C4-2B (cell line): ENCODE measurements around the gene CFAP65.

Experiments
- H3K27ac ChIP-seq: fragments of 450-650 bp; 2 replicates; pipeline ENCODE4 v1.5.1; 2017
- ZFX ChIP-seq: fragments of 450-650 bp; IDR thresholded peaks from 2 replicates; pipeline ENCODE4 v1.6.1; 2017
- TF ChIP-seq, protein P1 (sequence below): fragments of 450-650 bp; conservative IDR thresholded peaks from 2 replicates; pipeline ENCODE4 v1.5.1; 2017; ENCODE audit warnings: mild to moderate bottlenecking

CFAP65 gene

DNA sequence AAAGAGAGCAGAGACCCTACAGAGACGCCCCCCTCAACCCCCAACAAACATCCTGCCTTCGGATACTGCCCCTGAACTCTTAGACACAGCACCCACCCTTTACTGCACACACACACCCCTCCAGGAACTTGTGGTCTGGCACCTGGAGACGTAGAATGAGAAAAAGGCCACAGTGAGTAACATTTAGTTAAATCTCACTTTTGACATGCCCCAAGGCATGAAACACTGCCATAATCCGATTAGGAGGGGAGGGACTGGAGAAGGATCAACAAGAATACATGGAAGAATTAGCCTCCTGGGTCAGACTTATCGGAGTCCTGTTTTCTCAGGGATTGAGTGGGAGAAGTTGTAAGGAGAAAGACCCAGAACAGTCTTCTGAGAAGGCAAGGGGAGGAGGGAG is 77.7 kb downstream of the CFAP65 start:
- no peak for TF ChIP-seq ZFX
- TF ChIP-seq, protein P1, sequence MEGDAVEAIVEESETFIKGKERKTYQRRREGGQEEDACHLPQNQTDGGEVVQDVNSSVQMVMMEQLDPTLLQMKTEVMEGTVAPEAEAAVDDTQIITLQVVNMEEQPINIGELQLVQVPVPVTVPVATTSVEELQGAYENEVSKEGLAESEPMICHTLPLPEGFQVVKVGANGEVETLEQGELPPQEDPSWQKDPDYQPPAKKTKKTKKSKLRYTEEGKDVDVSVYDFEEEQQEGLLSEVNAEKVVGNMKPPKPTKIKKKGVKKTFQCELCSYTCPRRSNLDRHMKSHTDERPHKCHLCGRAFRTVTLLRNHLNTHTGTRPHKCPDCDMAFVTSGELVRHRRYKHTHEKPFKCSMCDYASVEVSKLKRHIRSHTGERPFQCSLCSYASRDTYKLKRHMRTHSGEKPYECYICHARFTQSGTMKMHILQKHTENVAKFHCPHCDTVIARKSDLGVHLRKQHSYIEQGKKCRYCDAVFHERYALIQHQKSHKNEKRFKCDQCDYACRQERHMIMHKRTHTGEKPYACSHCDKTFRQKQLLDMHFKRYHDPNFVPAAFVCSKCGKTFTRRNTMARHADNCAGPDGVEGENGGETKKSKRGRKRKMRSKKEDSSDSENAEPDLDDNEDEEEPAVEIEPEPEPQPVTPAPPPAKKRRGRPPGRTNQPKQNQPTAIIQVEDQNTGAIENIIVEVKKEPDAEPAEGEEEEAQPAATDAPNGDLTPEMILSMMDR: no peak
- H3K27ac ChIP-seq: no peak overlapping the region

GRCh38 chr2:218962859-218963492 is 78.3 kb downstream of the CFAP65 start:
- no peak overlapping the region for H3K27ac ChIP-seq
- no peak for TF ChIP-seq ZFX
- TF ChIP-seq, protein P1: no peak

DNA sequence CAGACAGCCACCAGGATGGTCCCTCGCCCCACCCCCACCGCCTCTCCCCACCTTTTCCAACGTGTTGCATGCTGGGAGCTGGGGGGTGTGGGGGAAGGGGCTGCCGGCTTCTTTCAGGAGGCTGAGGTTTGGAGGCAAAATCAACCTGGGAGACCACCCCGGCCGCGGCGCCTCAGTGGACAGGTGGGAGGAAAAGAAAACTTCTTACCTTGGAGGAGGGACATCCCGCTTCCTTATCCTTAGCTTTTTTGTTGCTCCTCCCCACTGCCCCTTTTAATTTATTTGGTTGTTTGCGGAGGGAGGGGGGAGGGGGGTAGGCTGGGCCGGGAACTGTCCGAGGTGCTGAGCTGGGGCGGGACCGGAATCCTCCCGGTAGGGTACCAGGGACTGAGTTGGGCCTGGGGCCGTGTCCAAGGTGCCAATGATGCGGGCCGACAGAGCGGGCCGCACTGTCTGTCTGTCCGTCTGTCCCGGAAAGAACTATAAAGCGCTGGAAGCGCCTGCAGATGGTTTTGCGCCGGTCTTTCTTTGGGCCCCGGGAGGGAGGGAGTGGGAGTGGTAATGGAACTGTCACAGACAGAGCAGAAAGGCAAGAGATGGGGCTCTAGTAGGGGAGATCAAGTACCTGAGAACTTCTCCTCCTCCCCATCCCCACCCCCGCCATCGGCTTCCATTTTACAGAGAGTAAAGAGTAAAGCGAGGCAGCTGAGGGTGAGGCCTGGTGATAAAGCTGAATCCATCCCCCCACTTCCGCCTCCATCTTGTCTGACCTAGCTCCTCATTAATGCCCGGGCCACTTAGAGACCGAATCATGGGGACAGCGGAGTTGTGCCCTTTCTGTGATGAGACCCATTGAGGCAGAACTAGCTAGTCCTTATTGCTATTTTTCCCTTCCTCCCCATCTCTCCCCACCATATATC is 79.4 kb downstream of the CFAP65 start:
- no peak overlapping the region for H3K27ac ChIP-seq
- TF ChIP-seq ZFX: no peak
- TF ChIP-seq, protein P1: no peak

DNA sequence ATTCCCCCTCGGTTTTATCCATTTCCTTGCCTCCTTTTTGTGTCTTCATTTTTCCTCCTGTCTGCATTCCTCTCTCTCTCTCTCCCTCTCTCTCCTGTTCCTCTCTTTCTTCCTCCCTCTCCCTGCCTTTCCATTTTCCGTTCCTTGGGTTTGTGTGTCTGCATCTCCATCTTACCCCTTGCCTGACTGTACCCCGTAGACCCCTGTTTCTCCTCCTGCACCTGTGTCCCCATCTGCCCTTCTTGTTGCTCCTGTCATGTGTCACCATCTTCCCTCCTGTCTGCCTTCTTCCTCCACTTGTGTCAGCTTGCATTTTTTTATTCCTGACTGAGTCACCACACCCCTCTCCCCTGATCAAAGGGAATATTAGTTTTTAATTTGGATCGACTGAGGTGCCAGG is 80.1 kb downstream of the CFAP65 start:
- H3K27ac ChIP-seq: no peak overlapping the region
- TF ChIP-seq ZFX: no peak
- TF ChIP-seq, protein P1: no peak

DNA sequence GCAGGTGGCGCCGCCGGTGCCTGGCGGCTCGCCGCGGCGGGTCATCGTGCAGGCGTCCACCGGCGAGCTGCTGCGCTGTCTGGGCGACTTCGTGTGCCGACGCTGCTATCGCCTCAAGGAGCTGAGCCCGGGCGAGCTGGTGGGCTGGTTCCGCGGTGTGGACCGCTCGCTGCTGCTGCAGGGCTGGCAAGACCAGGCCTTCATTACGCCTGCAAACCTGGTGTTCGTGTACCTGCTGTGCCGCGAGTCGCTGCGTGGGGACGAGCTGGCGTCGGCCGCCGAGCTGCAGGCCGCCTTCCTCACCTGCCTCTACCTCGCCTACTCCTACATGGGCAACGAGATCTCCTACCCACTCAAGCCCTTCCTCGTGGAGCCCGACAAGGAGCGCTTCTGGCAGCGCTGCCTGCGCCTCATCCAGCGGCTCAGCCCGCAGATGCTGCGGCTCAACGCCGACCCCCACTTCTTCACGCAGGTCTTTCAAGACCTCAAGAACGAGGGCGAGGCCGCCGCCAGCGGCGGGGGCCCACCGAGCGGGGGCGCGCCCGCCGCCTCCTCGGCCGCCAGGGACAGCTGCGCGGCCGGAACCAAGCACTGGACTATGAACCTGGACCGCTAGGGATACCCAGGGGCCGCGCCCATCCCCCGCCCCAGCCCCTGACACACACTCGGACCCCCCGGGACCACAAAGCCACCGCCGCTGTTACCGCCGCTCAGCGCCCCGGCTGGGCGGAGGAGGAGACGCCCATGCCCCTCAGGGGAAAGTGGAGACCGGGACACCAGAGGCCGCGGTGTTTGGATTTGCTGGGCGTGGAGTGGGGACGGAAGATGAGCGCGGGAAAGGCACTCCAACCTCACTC is 80.8 kb downstream of the CFAP65 start:
- no peak for TF ChIP-seq ZFX
- TF ChIP-seq, protein P1: no peak
- no peak overlapping the region for H3K27ac ChIP-seq

DNA sequence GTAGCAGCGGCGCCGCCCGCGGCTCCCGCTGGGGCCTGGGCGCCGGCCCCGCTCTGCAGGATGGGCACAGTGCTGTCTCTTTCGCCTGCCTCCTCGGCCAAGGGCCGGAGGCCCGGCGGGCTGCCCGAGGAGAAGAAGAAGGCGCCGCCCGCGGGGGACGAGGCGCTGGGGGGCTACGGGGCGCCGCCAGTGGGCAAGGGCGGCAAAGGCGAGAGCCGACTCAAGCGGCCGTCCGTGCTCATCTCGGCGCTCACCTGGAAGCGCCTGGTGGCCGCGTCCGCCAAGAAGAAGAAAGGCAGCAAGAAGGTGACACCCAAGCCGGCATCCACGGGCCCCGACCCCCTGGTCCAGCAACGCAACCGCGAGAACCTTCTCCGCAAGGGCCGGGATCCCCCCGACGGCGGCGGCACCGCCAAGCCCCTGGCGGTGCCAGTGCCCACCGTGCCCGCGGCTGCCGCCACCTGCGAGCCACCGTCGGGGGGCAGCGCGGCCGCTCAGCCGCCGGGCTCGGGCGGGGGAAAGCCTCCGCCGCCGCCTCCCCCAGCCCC is 81.5 kb downstream of the CFAP65 start:
- no peak overlapping the region for H3K27ac ChIP-seq
- TF ChIP-seq, protein P1: no peak; the same call in 1 of the 2 replicates
- no peak for TF ChIP-seq ZFX
